Measurements from ENCODE around the gene CHRNA4.

- TF ChIP-seq CTCF (IDR thresholded peaks at IDR 0.05; ENCODE audit: extremely low read depth in 1 of 2, insufficient read depth in 1 of 2, low read depth in 1 of 2, low read length in 2 of 2) (no peak), EZH2 (IDR thresholded peaks at IDR 0.05; ENCODE audit: borderline replicate concordance, low read depth, low read length, severe bottlenecking) (no peak), FOS (IDR thresholded peaks at IDR 0.05; ENCODE audit: borderline replicate concordance, insufficient read depth, low read length) (no peak), POLR2A (IDR thresholded peaks at IDR 0.05; ENCODE audit: low read depth, low read length) (no peak), POLR2AphosphoS5 (IDR thresholded peaks at IDR 0.05; ENCODE audit: insufficient read depth, low read depth, low read length) (no peak), MAX (IDR thresholded peaks at IDR 0.05; ENCODE audit: insufficient read depth, insufficient read length) (no peak), MYC (IDR thresholded peaks at IDR 0.05; ENCODE audit: low read depth, low read length) (no peak), JUN (IDR thresholded peaks at IDR 0.05; ENCODE audit: borderline replicate concordance, insufficient read depth, insufficient read length, low read depth) (no peak), GATA2 (IDR thresholded peaks at IDR 0.05; ENCODE audit: insufficient read depth, insufficient read length, low read depth, low read length) (no peak)
These were observed 44.1 kb upstream of the CHRNA4 start for GRCh38 chr20:63405102-63405730.

Data from endothelial cell of umbilical vein (primary cell).